NCI-H345 (cell line): ENCODE data around the gene RNF180.
"Not testable (repeated sequence)": the region's sequence is repeated elsewhere in the genome, so short reads cannot be mapped to it uniquely, and the experiment has no call there.

Experiments
- DNase-seq: peaks from one replicate; lab custom pipeline; 2025; lab: John Stamatoyannopoulos, UW

RNF180 gene

DNA sequence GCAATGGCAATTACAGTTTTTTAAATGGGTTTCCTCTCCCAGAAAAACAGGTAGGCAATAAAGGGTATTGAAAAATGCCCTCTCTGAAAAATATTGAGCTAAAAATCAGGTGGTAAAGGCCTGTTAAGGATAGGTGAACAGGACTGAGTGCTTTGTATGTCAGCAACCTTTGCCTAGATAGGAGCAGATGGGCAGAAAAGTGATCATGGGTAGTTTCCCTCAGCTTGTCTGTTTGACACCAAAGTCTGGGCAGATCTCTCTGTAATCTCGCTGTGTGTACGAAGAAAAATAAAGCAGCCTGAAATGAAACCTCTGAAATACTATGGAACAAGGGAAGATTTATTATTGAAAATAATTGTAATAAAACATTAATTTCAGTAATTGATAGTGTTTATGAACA, 15.8 kb downstream of the RNF180 start:
- no peak for DNase-seq

DNA sequence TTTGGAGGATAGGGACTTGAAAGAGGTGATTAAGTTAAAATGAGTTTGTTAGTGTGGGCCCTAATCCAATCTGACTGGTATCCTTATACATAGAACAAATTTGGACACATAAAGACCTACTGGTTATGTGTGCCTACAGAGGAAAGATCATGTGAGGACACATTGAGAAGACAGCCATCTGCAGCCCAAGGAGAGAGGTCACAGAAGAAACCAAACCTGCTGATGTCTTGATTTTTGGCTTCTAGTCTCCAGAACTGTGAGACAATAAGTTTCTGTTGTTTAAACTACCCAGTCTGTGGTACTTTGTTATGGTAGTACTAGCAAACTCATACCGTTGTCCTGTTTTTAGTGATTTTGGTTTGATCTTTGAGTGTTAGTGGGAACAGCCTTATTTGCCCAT, 18.3 kb downstream of the RNF180 start:
- no peak for DNase-seq

DNA sequence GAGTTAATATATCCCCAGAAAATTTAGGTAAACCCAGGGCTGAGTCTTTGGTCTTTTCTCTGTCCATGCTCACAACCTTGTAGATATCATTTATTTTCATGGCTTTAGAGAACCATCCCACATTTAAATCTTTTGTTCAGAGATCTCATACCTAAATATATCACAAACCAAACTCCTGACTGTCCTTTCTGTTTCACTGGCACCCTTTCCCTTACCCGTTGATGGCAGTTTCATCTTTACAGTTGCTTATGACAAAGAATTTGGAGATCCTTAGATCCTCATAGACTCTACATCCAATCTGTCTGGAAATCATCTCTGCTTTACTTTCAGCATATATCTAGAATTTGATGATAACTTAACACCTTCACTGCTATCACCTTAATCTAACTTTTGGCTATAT, 19.2 kb downstream of the RNF180 start:
- DNase-seq, result no peak

GRCh38 chr5:64188776-64189175, 23.1 kb downstream of the RNF180 start:
- DNase-seq, result no peak

DNA sequence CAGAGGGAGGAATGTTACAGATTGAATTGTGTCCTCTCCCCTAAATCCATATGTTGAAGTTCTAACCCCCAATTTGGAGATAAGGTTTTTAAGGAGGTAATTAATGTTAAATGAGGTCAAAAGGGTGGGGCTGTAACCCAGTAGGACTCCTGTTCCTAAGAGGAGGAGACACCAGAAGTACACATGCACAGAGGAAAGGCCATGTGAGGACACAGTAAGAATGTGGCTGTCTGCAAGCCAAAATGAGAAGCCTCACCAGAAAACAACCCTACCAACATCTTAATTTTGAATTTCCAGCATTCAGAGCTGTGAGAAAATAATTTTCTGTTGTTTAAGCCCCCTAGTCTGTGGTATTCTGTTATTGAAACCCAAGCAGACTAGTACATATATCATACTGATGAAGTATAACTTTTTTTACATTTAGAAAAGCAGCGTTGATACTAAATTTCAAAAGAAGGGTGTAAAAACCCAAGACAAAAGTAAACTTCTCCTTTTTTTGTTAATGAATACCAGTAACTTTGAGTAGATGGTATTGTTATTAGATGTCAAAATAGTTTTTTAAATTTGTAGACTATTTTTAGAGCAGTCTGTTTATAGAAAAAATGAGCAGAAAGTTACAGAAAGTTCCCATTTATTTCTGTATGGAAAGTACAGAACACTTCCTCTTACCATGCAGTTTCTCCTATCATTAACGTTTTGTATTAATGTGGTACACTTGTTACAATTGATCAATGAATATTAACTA, 25.1 kb downstream of the RNF180 start:
- no peak for DNase-seq

GRCh38 chr5:64195981-64196380, 30.3 kb downstream of the RNF180 start:
- DNase-seq, result no peak

- no peak for DNase-seq
Measured at GRCh38 chr5:64199425-64199824, 33.8 kb downstream of the RNF180 start.

GRCh38 chr5:64201996-64202395, 36.4 kb downstream of the RNF180 start:
- no peak for DNase-seq

DNA sequence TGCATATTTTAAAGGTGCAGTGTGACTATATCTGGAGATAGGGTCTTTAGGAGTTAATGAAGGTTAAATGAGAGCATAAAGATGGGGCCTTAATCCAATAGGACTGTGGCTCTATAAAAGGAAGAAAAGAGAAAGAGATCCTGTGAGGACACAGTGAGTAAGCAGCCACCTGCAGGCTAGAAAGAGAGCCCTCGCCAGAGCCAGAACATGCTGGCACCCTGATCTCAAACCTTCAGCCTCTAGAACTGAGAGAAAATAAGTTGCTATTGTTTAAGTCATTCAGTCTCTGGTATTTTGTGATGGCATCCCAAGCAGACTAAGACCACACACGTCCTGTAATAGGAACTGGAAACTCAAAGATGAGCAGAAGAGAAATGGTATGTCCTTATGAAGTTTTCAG, 41.0 kb downstream of the RNF180 start:
- no peak for DNase-seq

DNA sequence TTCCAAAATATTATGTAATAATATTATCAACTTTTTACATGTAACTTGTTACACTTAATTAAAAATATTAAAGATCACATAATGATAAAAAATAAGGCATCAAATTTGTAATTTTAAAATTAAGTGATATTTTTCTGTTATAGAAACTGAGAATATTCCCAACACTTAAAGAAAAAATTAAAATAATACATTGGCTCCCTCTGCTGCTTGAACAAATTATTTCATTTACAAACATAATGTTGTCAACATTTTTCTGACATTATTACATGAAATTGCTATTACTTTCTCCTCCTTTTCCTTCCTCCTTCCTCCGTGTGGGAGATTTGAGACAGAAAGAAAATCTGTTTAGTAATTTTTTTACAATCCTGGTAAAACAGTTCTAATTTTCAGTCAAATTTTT, 42.3 kb downstream of the RNF180 start:
- DNase-seq, result peak; percentile 1

- no peak for DNase-seq
Measured at GRCh38 chr5:64209353-64209752, 43.7 kb downstream of the RNF180 start.

GRCh38 chr5:64210866-64211265, 45.2 kb downstream of the RNF180 start:
- no peak for DNase-seq

DNA sequence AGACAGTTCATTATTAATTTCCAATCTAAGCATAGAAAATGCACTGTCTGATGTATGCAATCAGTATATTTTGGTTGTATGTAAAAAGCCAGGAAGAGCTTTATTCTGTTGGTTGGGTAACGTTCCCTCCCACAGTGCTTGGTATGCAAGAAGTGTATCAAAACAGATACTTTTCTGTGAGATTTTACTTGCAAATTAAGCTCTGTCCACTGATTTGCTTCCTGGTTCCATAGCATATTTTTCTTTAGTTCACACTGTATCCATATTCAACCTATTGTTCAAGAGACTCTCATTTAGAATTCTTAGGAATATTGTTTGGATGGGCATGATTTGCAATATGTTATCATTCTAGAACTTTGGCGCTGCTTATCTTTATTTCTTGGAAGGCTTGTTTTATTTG, 47.4 kb downstream of the RNF180 start:
- no peak for DNase-seq

- no peak for DNase-seq
Measured at GRCh38 chr5:64213531-64213930, 47.9 kb downstream of the RNF180 start.

- DNase-seq, result no peak
Measured at GRCh38 chr5:64214132-64214531, 48.5 kb downstream of the RNF180 start.

DNA sequence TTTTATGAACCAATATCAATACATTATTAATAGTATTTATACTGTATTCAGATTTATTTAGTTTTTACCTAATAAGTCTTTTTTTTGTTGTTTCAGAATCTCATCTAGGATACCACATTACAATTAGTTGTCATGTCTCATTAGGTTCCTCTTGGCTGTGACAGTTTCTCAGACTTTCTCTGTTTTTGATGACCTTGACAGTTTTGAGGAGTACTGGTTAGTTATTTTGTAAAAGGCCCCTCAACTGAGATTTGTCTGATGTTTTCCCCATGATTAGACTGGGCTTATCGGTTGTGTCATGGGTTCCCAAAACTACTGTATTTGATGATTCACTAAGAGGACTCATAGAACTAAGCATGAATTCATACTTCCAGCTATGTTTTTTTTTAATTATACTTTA, 56.3 kb downstream of the RNF180 start:
- no peak for DNase-seq

GRCh38 chr5:64225286-64225981, 59.8 kb downstream of the RNF180 start:
- DNase-seq, result not testable (repeated sequence)

DNA sequence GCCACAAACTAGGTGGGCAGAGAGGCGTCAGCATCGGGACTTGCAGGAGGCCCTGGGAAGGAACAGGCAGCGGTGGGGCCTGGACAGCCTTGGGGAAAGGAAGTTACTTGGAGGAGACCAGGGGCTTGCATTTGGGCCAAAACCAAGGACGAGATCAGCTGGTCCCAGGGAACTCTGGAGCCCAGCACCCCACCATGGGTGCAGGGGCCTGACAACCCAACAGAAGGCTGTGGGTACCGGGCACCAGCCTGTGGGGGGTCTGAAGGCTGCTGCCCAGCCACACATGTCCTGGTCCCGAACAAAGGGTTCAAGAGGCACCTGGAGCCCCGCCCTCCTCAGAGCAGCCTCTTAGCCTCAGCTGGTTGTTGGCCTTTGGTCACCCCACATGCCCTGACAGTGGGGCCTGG, 61.5 kb downstream of the RNF180 start:
- DNase-seq, result not testable (repeated sequence)

- peak; percentile 43 for DNase-seq
Measured at GRCh38 chr5:64229163-64229774, 63.6 kb downstream of the RNF180 start.

DNA sequence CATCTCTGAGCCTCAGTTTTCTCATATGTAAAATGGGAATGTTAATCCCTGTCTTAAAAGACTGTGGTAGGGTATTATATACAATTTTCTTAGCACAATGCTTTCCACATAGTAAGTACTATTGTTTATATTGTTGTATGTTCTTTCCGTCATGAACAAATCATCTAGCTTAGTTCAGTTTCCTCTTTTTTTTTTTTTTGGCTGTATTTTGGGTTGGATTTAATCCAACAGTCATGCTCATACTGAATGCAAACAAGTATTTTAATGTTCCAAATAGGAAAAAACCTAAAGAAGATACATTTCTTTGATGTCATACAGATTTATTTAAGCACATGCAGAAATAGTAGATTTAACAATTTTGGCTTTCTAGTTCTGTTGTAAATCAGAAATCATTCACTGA, 95.1 kb downstream of the RNF180 start:
- no peak for DNase-seq

DNA sequence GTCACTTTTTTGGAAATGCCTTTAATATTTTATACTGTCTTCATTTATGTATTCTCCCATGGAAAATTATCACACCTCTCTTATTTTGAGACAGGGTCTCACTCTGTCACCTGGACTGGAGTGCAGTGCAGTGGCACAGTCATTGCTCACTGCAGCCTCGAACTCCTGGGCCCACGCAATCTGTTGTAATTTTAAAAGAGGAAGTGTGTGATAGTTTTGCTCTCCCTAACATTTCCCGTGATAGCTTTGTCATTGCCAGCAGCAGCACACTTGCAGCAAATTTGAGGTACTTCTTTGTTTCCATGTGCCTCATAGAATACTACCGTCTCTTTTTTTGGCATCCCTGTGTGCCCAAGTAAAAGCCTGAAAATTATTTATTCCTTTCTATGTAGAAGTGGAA, 103.5 kb downstream of the RNF180 start:
- DNase-seq, result no peak

- no peak for DNase-seq
Measured at GRCh38 chr5:64273276-64273675, 107.6 kb downstream of the RNF180 start.
